Mononuclear cell (primary cell): ENCODE measurements around the gene GNG2. TPM values are rescaled to one million over a fixed set of nuclear protein-coding genes. Genes with fewer than 3 reads are reported as not detected.

Experiments used
- H3K27me3 ChIP-seq: 2 replicates; pipeline ENCODE4 v1.6.0; 2011; ENCODE audit warnings: low read length, control low read depth; ENCODE audit not compliant: insufficient read depth
- H3K4me1 ChIP-seq: 2 replicates; pipeline ENCODE4 v1.5.1; 2011; ENCODE audit warnings: mild to moderate bottlenecking, low read length, control low read depth; ENCODE audit not compliant: insufficient read depth
- H3K4me3 ChIP-seq: 2 replicates; pipeline ENCODE4 v1.5.1; 2011; ENCODE audit warnings: mild to moderate bottlenecking, low read length, moderate library complexity
- H3K9me3 ChIP-seq: 2 replicates; pipeline ENCODE4 v1.5.1; 2011; ENCODE audit warnings: low read depth, mild to moderate bottlenecking, control low read depth, low read length
- total RNA-seq: library from RNA; depleted of rRNA; stranded (reverse); fragments of >200 nt; gene quantifications from one replicate; pipeline ENCODE4 v1.2.3, GENCODE V29; 2012

Gene GNG2
- total RNA-seq, 1 donor: 180 TPM

GRCh38 chr14:51869411-51870100 is 9.1 kb downstream of the GNG2 start:
- Histone ChIP-seq H3K9me3 (no peaks in the 10 kb centered on the region), H3K4me3 (no peak overlapping the region), H3K27me3 (no peaks in the 10 kb centered on the region), H3K4me1 (peaks cover 81% of the 10 kb centered on the region)

GRCh38 chr14:51870606-51871005 is 10.2 kb downstream of the GNG2 start:
- no peak overlapping the region for H3K4me3 ChIP-seq
- no peaks in the 10 kb centered on the region for H3K9me3 ChIP-seq
- H3K4me1 ChIP-seq: peaks cover 78% of the 10 kb centered on the region
- no peaks in the 10 kb centered on the region for H3K27me3 ChIP-seq

- no peaks in the 10 kb centered on the region for H3K27me3 ChIP-seq
- peaks cover 77% of the 10 kb centered on the region for H3K4me1 ChIP-seq
- no peak overlapping the region for H3K4me3 ChIP-seq
- no peaks in the 10 kb centered on the region for H3K9me3 ChIP-seq
Observed at GRCh38 chr14:51871846-51872245, 11.4 kb downstream of the GNG2 start.

- peaks cover 76% of the 10 kb centered on the region for H3K4me1 ChIP-seq
- no peak overlapping the region for H3K4me3 ChIP-seq
- no peaks in the 10 kb centered on the region for H3K9me3 ChIP-seq
- H3K27me3 ChIP-seq: no peaks in the 10 kb centered on the region
Observed at GRCh38 chr14:51872396-51872795, 12.0 kb downstream of the GNG2 start.

- no peaks in the 10 kb centered on the region for H3K9me3 ChIP-seq
- peaks cover 71% of the 10 kb centered on the region for H3K4me1 ChIP-seq
- no peaks in the 10 kb centered on the region for H3K27me3 ChIP-seq
- H3K4me3 ChIP-seq: no peak overlapping the region
Observed at GRCh38 chr14:51873221-51873893, 12.9 kb downstream of the GNG2 start.

GRCh38 chr14:51877810-51878209 is 17.4 kb downstream of the GNG2 start:
- no peaks in the 10 kb centered on the region for H3K9me3 ChIP-seq
- no peak overlapping the region for H3K4me3 ChIP-seq
- no peaks in the 10 kb centered on the region for H3K27me3 ChIP-seq
- H3K4me1 ChIP-seq: peaks cover 63% of the 10 kb centered on the region

- no peak overlapping the region for H3K4me3 ChIP-seq
- no peaks in the 10 kb centered on the region for H3K27me3 ChIP-seq
- H3K9me3 ChIP-seq: no peaks in the 10 kb centered on the region
- H3K4me1 ChIP-seq: peaks cover 62% of the 10 kb centered on the region
Observed at GRCh38 chr14:51879170-51879569, 18.8 kb downstream of the GNG2 start.

GRCh38 chr14:51880835-51881580 is 20.6 kb downstream of the GNG2 start:
- H3K27me3 ChIP-seq: no peaks in the 10 kb centered on the region
- peaks cover 63% of the 10 kb centered on the region for H3K4me1 ChIP-seq
- no peaks in the 10 kb centered on the region for H3K9me3 ChIP-seq
- H3K4me3 ChIP-seq: no peak overlapping the region

- Histone ChIP-seq H3K9me3 (no peaks in the 10 kb centered on the region), H3K27me3 (no peaks in the 10 kb centered on the region), H3K4me3 (no peak overlapping the region), H3K4me1 (peaks cover 63% of the 10 kb centered on the region)
Observed at GRCh38 chr14:51881636-51882035, 21.2 kb downstream of the GNG2 start.

GRCh38 chr14:51883232-51883631 is 22.8 kb downstream of the GNG2 start:
- Histone ChIP-seq H3K27me3 (no peaks in the 10 kb centered on the region), H3K4me3 (no peak overlapping the region), H3K9me3 (no peaks in the 10 kb centered on the region), H3K4me1 (peaks cover 57% of the 10 kb centered on the region)

- Histone ChIP-seq H3K9me3 (no peaks in the 10 kb centered on the region), H3K4me1 (peaks cover 59% of the 10 kb centered on the region), H3K4me3 (no peak overlapping the region), H3K27me3 (no peaks in the 10 kb centered on the region)
Observed at GRCh38 chr14:51884086-51884927, 23.9 kb downstream of the GNG2 start.

- Histone ChIP-seq H3K4me1 (peaks cover 27% of the 10 kb centered on the region), H3K9me3 (no peaks in the 10 kb centered on the region), H3K4me3 (no peak overlapping the region), H3K27me3 (no peaks in the 10 kb centered on the region)
Observed at GRCh38 chr14:51889851-51890250, 29.4 kb downstream of the GNG2 start.

GRCh38 chr14:51894250-51894649 is 33.8 kb downstream of the GNG2 start:
- peaks cover 12% of the 10 kb centered on the region for H3K4me1 ChIP-seq
- no peak overlapping the region for H3K4me3 ChIP-seq
- H3K9me3 ChIP-seq: no peaks in the 10 kb centered on the region
- no peaks in the 10 kb centered on the region for H3K27me3 ChIP-seq

GRCh38 chr14:51895375-51895774 is 35.0 kb downstream of the GNG2 start:
- H3K27me3 ChIP-seq: no peaks in the 10 kb centered on the region
- no peak overlapping the region for H3K4me3 ChIP-seq
- peaks cover 7% of the 10 kb centered on the region for H3K4me1 ChIP-seq
- H3K9me3 ChIP-seq: no peaks in the 10 kb centered on the region
